Measurements from ENCODE around the gene CYB5D1.

- TF ChIP-seq CTCF (IDR thresholded peaks at IDR 0.05; ENCODE audit: insufficient read depth, low read length, poor library complexity, severe bottlenecking) (no peak), EZH2phosphoT487 (conservative IDR thresholded peaks at IDR 0.05; ENCODE audit: low read length) (no peak)
Observed at GRCh38 chr17:7839876-7840261, 17.9 kb upstream of the CYB5D1 start.
